Dermis blood vessel endothelial cell (primary cell): ENCODE data around the gene DAZL. TPM values are rescaled to one million over a fixed set of nuclear protein-coding genes. Genes with fewer than 3 reads are reported as not detected.

Source experiments
- DNase-seq: peaks from one replicate; pipeline ENCODE4 v3.0.0; 2010
- total RNA-seq: library from RNA; depleted of rRNA; stranded (reverse); fragments of >200 nt; gene quantifications from 2 replicates; pipeline ENCODE4 v1.2.3, GENCODE V29; 2014

DAZL gene
- total RNA-seq, 1 donor from 2014 or later, result not detected

GRCh38 chr3:16595778-16596177 is 9.4 kb downstream of the DAZL start:
- peak; percentile 12 for DNase-seq

GRCh38 chr3:16589867-16590624 is 15.2 kb downstream of the DAZL start:
- DNase-seq, result no peak

- DNase-seq, result no peak
These were observed 16.1 kb downstream of the DAZL start for GRCh38 chr3:16589120-16589519.

GRCh38 chr3:16587681-16588060 is 17.6 kb downstream of the DAZL start:
- no peak for DNase-seq

GRCh38 chr3:16587047-16587680 is 18.1 kb downstream of the DAZL start:
- DNase-seq, result no peak

GRCh38 chr3:16584880-16585279 is 20.3 kb downstream of the DAZL start:
- no peak for DNase-seq

- no peak for DNase-seq
These were observed 21.7 kb downstream of the DAZL start for GRCh38 chr3:16583551-16583950.

GRCh38 chr3:16570113-16570512 is 35.1 kb downstream of the DAZL start:
- no peak for DNase-seq

- DNase-seq, result no peak
These were observed 36.7 kb downstream of the DAZL start for GRCh38 chr3:16568532-16568931.

GRCh38 chr3:16568115-16568514 is 37.1 kb downstream of the DAZL start:
- no peak for DNase-seq

GRCh38 chr3:16559653-16560365 is 45.4 kb downstream of the DAZL start:
- no peak for DNase-seq

- DNase-seq, result no peak
These were observed 51.1 kb downstream of the DAZL start for GRCh38 chr3:16554126-16554525.

GRCh38 chr3:16552757-16553156 is 52.5 kb downstream of the DAZL start:
- DNase-seq, result no peak

GRCh38 chr3:16551342-16551976 is 53.8 kb downstream of the DAZL start:
- no peak for DNase-seq

- DNase-seq, result peak; percentile 91
These were observed 54.4 kb downstream of the DAZL start for GRCh38 chr3:16550676-16551341.

- DNase-seq, result peak; percentile 61
These were observed 54.9 kb downstream of the DAZL start for GRCh38 chr3:16550305-16550675.

- no peak for DNase-seq
These were observed 56.5 kb downstream of the DAZL start for GRCh38 chr3:16548721-16549120.

- DNase-seq, result no peak
These were observed 57.5 kb downstream of the DAZL start for GRCh38 chr3:16547561-16548357.

GRCh38 chr3:16546186-16547010 is 58.8 kb downstream of the DAZL start:
- no peak for DNase-seq

GRCh38 chr3:16545413-16546185 is 59.6 kb downstream of the DAZL start:
- no peak for DNase-seq
